GM06990 (cell line): ENCODE measurements around the gene RIC8B.

Source experiments
- DNase-seq: peaks from one replicate; pipeline ENCODE4 v3.0.0-alpha.2; 2011; ENCODE audit not compliant: insufficient read length; ENCODE audit errors: extremely low read depth
- H3K27me3 ChIP-seq: replicated peaks from 2 replicates; pipeline ENCODE4 v1.6.0; 2011; ENCODE audit warnings: low read length; ENCODE audit not compliant: control insufficient read depth, insufficient read depth
- H3K36me3 ChIP-seq: 2 replicates; pipeline ENCODE4 v1.5.1; 2011; ENCODE audit warnings: low read length; ENCODE audit not compliant: control insufficient read depth, insufficient read depth
- H3K4me3 ChIP-seq: replicated peaks from 2 replicates; pipeline ENCODE4 v1.5.1; 2011; ENCODE audit warnings: low read depth, mild to moderate bottlenecking, control low read depth, low read length
- CTCF ChIP-seq: IDR thresholded peaks from 2 replicates; pipeline ENCODE4 v1.5.1; 2011; ENCODE audit warnings: low read length, control low read depth, mild to moderate bottlenecking, inconsistent platforms; ENCODE audit not compliant: insufficient read depth, poor library complexity, severe bottlenecking

Gene RIC8B

GRCh38 chr12:106894774-106895173 is 120.3 kb downstream of the RIC8B start:
- DNase-seq: no peak
- Histone ChIP-seq H3K4me3 (no peak overlapping the region), H3K27me3 (no peaks in the 10 kb centered on the region), H3K36me3 (no peaks in the 10 kb centered on the region)
- no peak for TF ChIP-seq CTCF

GRCh38 chr12:106896603-106897002 is 122.1 kb downstream of the RIC8B start:
- Histone ChIP-seq H3K4me3 (no peak overlapping the region), H3K27me3 (no peaks in the 10 kb centered on the region), H3K36me3 (no peaks in the 10 kb centered on the region)
- TF ChIP-seq CTCF: no peak
- no peak for DNase-seq

DNA sequence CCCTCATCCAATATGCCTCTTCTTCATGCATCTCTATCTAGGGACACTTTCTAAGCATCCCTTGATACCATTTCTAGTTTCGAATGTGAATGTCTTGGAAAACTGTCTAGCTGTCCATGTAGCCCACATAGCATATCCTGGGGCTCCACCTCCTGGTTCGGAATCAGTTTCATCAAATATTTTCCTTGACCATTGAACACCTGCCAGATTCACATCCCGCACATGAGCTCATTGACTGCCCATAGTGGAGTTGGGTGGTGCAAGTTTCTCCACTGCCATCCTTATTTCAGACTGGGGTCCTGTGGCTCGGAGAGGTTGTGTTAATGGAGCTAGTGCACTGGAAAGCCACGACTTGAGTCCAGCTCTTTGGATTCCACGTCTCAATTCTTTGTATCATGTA is 122.6 kb downstream of the RIC8B start:
- no peak for DNase-seq
- TF ChIP-seq CTCF: no peak
- Histone ChIP-seq H3K27me3 (no peaks in the 10 kb centered on the region), H3K4me3 (no peak overlapping the region), H3K36me3 (no peaks in the 10 kb centered on the region)

DNA sequence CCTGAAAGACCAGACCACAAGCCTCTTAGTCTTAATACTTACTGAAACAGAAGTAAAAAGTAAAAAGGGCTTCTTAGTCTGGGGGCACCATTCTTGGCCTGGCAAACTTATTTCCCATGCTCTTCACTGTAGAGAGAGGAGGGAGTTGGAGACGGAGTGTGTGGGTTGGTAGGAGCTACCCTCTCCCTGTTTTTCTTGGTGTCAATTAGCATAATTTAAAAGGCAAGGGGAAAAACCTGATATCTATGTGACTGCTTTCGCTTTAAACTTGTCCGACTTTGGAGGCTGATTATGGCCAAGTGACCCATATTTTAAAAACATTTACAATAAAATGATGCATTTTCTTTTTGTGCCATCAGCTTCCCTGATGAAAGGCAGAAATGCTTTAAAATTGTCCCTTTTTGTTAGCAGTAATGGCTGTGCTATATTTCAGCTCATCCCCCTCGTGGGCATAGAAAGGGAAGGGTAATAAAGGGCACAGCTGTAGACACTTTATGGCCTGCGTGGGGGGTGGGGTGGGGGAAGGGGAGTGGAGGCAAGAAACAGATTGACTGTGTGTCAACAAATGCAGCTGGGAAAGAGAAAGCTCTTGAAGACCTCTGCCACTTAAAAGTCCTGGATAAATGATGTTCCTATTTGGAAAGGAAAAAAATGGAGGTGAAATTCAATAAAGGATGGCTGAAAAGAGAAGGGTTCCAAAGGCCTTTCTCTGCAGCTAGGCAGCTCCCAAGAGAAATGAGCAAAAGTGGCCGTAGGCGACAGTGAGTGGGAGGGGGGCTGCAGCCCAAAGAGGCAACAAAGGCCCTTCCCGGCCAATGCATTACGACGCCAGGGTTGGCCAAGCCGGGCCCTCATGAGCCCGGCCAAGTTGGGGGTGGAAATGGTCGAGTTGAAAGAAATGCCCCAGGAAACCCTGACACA is 123.8 kb downstream of the RIC8B start:
- H3K27me3 ChIP-seq: no peaks in the 10 kb centered on the region
- H3K4me3 ChIP-seq: no peak overlapping the region
- DNase-seq: no peak
- H3K36me3 ChIP-seq: no peaks in the 10 kb centered on the region
- TF ChIP-seq CTCF: no peak

DNA sequence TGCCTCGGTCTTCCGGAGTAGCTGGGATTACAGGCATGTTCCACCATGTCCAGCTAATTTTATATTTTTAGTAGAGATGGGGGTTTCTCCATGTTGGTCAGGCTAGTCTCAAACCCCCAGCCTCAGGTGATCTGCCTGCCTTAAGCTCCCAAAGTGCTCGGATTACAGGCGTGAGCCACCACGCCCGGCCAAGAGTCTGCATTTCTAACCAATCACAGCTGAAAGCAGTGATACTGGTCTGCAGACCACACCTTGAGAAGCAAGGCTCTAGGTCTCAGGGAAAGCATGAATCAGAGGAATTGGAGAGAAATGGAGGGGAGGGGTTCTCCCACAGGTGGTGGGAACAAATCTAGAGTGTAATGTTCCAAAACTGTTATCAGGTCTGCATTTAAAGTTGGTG is 126.1 kb downstream of the RIC8B start:
- Histone ChIP-seq H3K36me3 (no peaks in the 10 kb centered on the region), H3K4me3 (no peak overlapping the region), H3K27me3 (no peaks in the 10 kb centered on the region)
- DNase-seq: no peak
- TF ChIP-seq CTCF: no peak
